ENCODE data around the gene SLC27A1.
A peak's percentile ranks its signal among the peaks of the same experiment; 100 is the strongest.
"Not testable (repeated sequence)": the region's sequence is repeated elsewhere in the genome, so short reads cannot be mapped to it uniquely, and the experiment has no call there.

Gene SLC27A1

GRCh38 chr19:17548145-17548544, 77.8 kb downstream of the SLC27A1 start:
- H3K36me3 ChIP-seq (ENCODE audit: low read depth): no peaks in the 10 kb centered on the region
- ATAC-seq (ENCODE audit: low read depth): no peak

GRCh38 chr19:17549085-17549740, 78.9 kb downstream of the SLC27A1 start:
- no peak for TF ChIP-seq CTCF (IDR thresholded peaks at IDR 0.05; ENCODE audit: poor library complexity, severe bottlenecking)
- no peaks in the 10 kb centered on the region for H3K9me3 ChIP-seq (ENCODE audit: severe bottlenecking)
- H3K27me3 ChIP-seq (ENCODE audit: insufficient read depth, poor library complexity, severe bottlenecking): no peaks in the 10 kb centered on the region
- no peak overlapping the region for H3K4me3 ChIP-seq (ENCODE audit: severe bottlenecking)
- H3K4me1 ChIP-seq (ENCODE audit: insufficient read depth, poor library complexity, severe bottlenecking): peaks cover 4% of the 10 kb centered on the region
- no peaks in the 10 kb centered on the region for H3K36me3 ChIP-seq (ENCODE audit: low read depth)
- no peak overlapping the region for H3K27ac ChIP-seq (ENCODE audit: poor library complexity, severe bottlenecking)
- DNase-seq (ENCODE audit: low spot score) (no peak), ATAC-seq (ENCODE audit: low read depth) (no peak)

More at GRCh38 chr19:17548145-17548544, 77.8 kb downstream of the SLC27A1 start:
- Histone ChIP-seq H3K27me3 (ENCODE audit: insufficient read depth, poor library complexity, severe bottlenecking) (no peaks in the 10 kb centered on the region), H3K9me3 (ENCODE audit: severe bottlenecking) (no peaks in the 10 kb centered on the region), H3K4me3 (ENCODE audit: severe bottlenecking) (no peak overlapping the region), H3K27ac (ENCODE audit: poor library complexity, severe bottlenecking) (no peak overlapping the region), H3K4me1 (ENCODE audit: insufficient read depth, poor library complexity, severe bottlenecking) (no peaks in the 10 kb centered on the region)
- TF ChIP-seq CTCF (IDR thresholded peaks at IDR 0.05; ENCODE audit: poor library complexity, severe bottlenecking): no peak
- no peak for DNase-seq (ENCODE audit: low spot score)

- Histone ChIP-seq H3K4me1 (ENCODE audit: insufficient read depth, poor library complexity, severe bottlenecking) (peaks cover 4% of the 10 kb centered on the region), H3K36me3 (ENCODE audit: low read depth) (no peaks in the 10 kb centered on the region), H3K27ac (ENCODE audit: poor library complexity, severe bottlenecking) (no peak overlapping the region), H3K27me3 (ENCODE audit: insufficient read depth, poor library complexity, severe bottlenecking) (no peaks in the 10 kb centered on the region), H3K4me3 (ENCODE audit: severe bottlenecking) (no peak overlapping the region), H3K9me3 (ENCODE audit: severe bottlenecking) (no peaks in the 10 kb centered on the region)
- TF ChIP-seq CTCF (IDR thresholded peaks at IDR 0.05; ENCODE audit: poor library complexity, severe bottlenecking): no peak
- DNase-seq (ENCODE audit: low spot score): no peak
- no peak for ATAC-seq (ENCODE audit: low read depth)
These were observed 79.8 kb downstream of the SLC27A1 start for GRCh38 chr19:17550076-17550667.

- not testable (repeated sequence) for H3K27me3 ChIP-seq (ENCODE audit: insufficient read depth, poor library complexity, severe bottlenecking); H3K4me1 ChIP-seq (ENCODE audit: insufficient read depth, poor library complexity, severe bottlenecking); H3K9me3 ChIP-seq (ENCODE audit: severe bottlenecking); DNase-seq (ENCODE audit: low spot score); H3K4me3 ChIP-seq (ENCODE audit: severe bottlenecking); ATAC-seq (ENCODE audit: low read depth)
- peak overlapping the region; percentile 69 for H3K27ac ChIP-seq (ENCODE audit: poor library complexity, severe bottlenecking)
- peaks cover 10% of the 10 kb centered on the region for H3K36me3 ChIP-seq (ENCODE audit: low read depth)
These were observed 82.4 kb downstream of the SLC27A1 start for GRCh38 chr19:17552735-17553134.

- peak overlapping the region; percentile 69 for H3K27ac ChIP-seq (ENCODE audit: poor library complexity, severe bottlenecking)
- peak; percentile 17; the same call in 1 of the 3 replicates for ATAC-seq (ENCODE audit: low read depth)
- no peak overlapping the region for H3K4me3 ChIP-seq (ENCODE audit: severe bottlenecking)
- peaks cover 7% of the 10 kb centered on the region for H3K4me1 ChIP-seq (ENCODE audit: insufficient read depth, poor library complexity, severe bottlenecking)
- TF ChIP-seq CTCF (IDR thresholded peaks at IDR 0.05; ENCODE audit: poor library complexity, severe bottlenecking): no peak
- no peaks in the 10 kb centered on the region for H3K9me3 ChIP-seq (ENCODE audit: severe bottlenecking)
- peaks cover 16% of the 10 kb centered on the region for H3K36me3 ChIP-seq (ENCODE audit: low read depth)
- DNase-seq (ENCODE audit: low spot score): no peak
- H3K27me3 ChIP-seq (ENCODE audit: insufficient read depth, poor library complexity, severe bottlenecking): no peaks in the 10 kb centered on the region
These were observed 82.9 kb downstream of the SLC27A1 start for GRCh38 chr19:17553256-17553655.

Measured in RWPE2 (cell line).